Dermis microvascular lymphatic vessel endothelial cell (primary cell): ENCODE data around the gene ERFE. TPM values are rescaled to one million over a fixed set of nuclear protein-coding genes. Genes with fewer than 3 reads are reported as not detected.
"Not testable (repeated sequence)": the region's sequence is repeated elsewhere in the genome, so short reads cannot be mapped to it uniquely, and the experiment has no call there.

ENCODE experiments used
- DNase-seq, 2 donors: peaks; one replicate each; pipeline versions ENCODE4 v3.0.0 to v3.0.0-alpha.2; 2010; ENCODE audit warnings: low read depth in 2 of 2
- total RNA-seq: library from RNA; depleted of rRNA; stranded (reverse); fragments of >200 nt; gene quantifications from 2 replicates; pipeline ENCODE4 v1.2.1, GENCODE V29; 2014

The ERFE gene
- total RNA-seq, 1 donor from 2014 or later: 0.13 TPM

GRCh38 chr2:238168196-238169047 lies 9.7 kb downstream of the ERFE start:
- DNase-seq: no peak

- DNase-seq: peak; percentile 41 to 74
These were observed 10.4 kb downstream of the ERFE start for GRCh38 chr2:238169048-238169707.

GRCh38 chr2:238169708-238170251 lies 11.0 kb downstream of the ERFE start:
- peak; percentile 75 to 88 for DNase-seq

GRCh38 chr2:238170386-238171071 lies 11.8 kb downstream of the ERFE start:
- DNase-seq: peak in 1 of 2 donors; percentile 46

- DNase-seq: not testable (repeated sequence)
These were observed 12.3 kb downstream of the ERFE start for GRCh38 chr2:238171072-238171431.

GRCh38 chr2:238171575-238172187 lies 12.9 kb downstream of the ERFE start:
- DNase-seq: no peak

GRCh38 chr2:238172439-238172838 lies 13.7 kb downstream of the ERFE start:
- no peak for DNase-seq

GRCh38 chr2:238173692-238174091 lies 14.9 kb downstream of the ERFE start:
- no peak for DNase-seq

GRCh38 chr2:238174291-238174690 lies 15.5 kb downstream of the ERFE start:
- no peak for DNase-seq

GRCh38 chr2:238174701-238175100 lies 15.9 kb downstream of the ERFE start:
- DNase-seq: no peak

- DNase-seq: no peak
These were observed 17.8 kb downstream of the ERFE start for GRCh38 chr2:238176613-238177012.

- no peak for DNase-seq
These were observed 21.8 kb downstream of the ERFE start for GRCh38 chr2:238180554-238180953.

GRCh38 chr2:238182362-238182761 lies 23.6 kb downstream of the ERFE start:
- DNase-seq: no peak

GRCh38 chr2:238183821-238184220 lies 25.1 kb downstream of the ERFE start:
- DNase-seq: no peak

GRCh38 chr2:238187618-238188548 lies 29.1 kb downstream of the ERFE start:
- no peak for DNase-seq

GRCh38 chr2:238190445-238190844 lies 31.7 kb downstream of the ERFE start:
- DNase-seq: no peak

GRCh38 chr2:238202326-238203093 lies 43.7 kb downstream of the ERFE start:
- peak in 1 of 2 donors; percentile 14 for DNase-seq

- DNase-seq: peak; percentile 43 to 88
These were observed 44.6 kb downstream of the ERFE start, which contains the start of gene ILKAP for GRCh38 chr2:238203094-238203972. TSS of gene ILKAP (minus strand) at chr2:238203695. CDS start at chr2:238203553, 142 bp downstream.
